Kidney capillary endothelial cell (primary cell): ENCODE results near the gene PRR5L.

Experiments
- DNase-seq: peaks from one replicate; pipeline ENCODE4 v3.0.0-alpha.2; 2018; ENCODE audit warnings: low spot score

Gene PRR5L

DNA sequence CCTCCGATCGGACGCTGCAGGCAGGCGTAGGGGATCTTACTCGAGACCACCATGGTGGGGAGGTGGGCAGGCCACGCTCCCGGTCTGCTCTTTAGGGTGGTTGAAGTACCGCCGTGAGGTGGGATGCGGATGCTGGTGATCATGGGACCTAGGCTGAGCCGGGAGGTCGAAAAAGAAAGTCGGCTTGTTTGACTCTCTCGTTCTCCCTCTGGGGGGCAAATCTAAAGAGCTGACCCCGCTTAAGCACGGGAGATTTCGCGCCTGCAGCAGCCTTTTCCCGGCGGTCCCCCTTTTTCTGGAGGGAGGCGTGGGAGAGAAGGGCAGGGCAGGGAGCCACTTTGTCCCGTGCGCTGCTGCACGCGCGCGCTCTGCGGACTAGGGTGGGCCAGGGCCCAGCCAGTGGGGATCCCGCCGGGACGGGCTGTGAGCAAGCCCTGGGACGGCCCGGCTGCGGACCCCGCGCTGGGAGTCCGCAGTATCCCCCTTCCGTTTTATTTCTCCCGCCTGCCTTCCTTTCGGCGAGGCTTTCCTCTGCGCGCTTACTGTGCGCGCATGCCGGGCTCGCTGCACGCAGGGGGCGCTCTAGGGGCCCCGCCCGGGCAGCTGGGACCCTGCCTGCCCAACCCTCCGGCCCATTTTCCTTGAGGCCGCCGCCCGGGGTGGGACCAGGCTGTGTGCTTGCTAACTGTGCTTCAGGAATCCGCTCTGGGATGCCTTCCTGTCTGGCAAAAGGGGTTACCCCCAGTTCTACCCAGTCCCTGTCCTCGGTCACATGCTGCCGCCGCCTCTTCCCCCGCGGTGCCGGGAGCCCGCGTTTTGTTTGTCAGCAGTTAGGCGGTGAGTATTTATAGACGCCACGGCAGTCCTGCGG lies 81.0 kb downstream of the PRR5L start:
- DNase-seq: no peak

DNA sequence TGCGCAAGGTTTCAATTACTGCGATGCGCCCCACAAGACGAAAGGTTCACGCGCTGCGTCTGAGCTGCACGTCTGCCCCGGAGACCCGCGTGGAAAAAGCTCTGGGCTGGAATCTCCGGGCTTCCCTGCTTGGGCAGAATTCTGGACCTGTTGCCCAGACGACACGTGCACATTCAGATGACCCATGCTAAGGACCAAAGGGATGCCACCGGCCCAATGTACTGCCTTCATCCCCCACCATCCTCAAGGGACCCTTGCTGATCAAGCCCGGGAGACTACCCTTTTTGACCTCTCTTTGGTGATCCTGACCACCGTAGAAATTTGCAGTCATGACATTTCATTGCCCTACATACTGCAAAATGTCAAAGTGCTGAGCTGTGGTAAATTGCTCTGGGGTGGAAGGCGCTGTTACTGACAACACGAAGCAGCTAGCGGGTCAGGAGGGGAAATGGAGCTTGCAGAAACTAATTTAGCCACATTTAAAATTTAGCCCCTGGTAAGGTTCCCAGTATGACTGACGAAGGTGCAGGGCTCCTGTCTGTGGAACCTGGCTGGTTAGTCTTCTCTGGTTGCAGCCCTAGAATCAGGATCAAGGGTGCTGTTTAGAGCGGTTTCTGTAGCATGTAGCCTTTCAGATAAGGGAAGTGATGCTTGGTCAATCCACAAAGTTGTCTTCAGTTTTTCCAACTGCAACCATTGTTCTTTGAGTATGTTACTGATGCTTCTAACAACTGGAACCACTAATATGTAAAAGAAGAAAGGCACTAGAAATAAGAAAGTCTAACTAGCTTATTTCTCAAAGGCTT lies 81.9 kb downstream of the PRR5L start:
- no peak for DNase-seq

DNA sequence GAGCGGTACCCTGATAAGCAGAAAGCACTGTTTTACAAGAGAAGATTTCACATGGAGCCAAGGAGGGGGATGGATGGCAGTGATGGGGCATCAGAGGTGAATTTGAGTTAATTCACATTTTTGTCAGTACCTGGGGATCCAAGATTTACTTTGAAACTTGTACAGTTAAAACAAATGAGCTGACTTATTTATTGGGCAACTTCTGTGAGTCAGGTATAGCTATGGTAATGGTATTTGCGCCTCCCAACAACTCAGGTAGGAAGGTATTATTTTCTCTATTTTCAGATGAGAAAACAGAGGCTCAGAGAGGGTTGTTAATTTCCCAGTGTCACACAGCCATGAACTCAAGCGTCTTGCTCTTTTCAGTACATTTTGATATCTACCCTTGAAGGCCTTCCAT lies 83.6 kb downstream of the PRR5L start:
- no peak for DNase-seq

- no peak for DNase-seq
Measured at GRCh38 chr11:36380296-36381014, 84.4 kb downstream of the PRR5L start.

- no peak for DNase-seq
Measured at GRCh38 chr11:36381015-36381360, 84.9 kb downstream of the PRR5L start.

GRCh38 chr11:36383195-36383594 lies 87.1 kb downstream of the PRR5L start:
- DNase-seq: no peak

DNA sequence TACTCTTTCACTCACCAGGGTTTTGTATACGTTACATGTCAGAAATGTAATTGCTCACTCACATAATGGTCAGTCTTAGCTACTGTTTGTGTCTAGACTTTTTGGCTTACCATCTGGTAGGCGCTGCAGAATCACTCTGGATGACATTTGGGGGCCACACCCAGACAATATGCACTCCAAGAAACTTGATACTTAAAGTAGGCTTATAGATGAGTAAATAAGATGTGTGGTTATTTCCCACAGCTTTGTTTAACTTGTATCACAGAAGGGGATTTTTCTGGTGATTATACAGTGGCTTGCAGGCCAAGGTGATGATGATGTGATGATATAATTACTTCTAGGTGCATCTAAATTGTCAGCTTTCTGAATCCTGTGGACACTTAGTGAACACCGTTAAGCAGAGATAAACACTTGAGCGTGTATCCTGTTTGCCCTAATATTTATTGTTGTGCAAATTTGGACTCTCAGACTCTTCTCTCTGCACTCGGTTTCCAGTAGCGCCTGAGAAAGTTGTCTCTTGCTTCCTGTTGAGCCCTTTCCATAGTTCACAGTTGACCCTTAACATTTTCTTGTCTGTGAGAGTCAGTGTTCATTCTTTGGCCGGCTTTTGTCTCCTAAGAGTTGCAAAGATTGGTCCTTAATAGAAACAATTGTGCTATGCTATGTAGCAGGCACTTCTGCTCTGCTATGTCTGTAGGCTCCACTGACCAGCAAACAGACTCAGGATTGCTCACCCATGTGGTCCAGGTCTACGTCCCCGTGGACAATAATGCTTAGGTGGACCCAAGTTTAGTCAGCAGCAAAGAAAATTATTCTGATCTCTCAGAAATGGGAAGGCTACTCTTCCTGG lies 89.3 kb downstream of the PRR5L start:
- DNase-seq: no peak

GRCh38 chr11:36386411-36386810 lies 90.3 kb downstream of the PRR5L start:
- no peak for DNase-seq

GRCh38 chr11:36388071-36388470 lies 92.0 kb downstream of the PRR5L start:
- no peak for DNase-seq

DNA sequence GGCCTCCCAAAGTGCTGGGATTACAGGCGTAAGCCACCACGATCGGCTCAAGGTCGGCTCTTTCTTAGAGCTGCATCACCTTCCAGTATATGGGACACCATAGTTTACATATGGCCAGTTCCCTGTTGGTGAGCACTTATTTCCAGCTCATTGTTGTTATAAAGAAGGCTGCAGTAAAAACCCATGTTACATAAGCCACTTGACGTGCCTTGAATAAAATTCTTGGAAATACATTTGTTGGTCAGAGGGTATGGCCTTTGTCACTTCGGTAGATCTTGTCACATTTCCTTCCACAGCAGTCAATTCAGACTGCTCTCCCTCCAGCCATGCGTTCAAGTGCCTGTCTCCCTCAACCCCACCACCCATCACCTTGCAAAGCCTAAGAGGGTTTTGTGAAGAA lies 92.9 kb downstream of the PRR5L start:
- DNase-seq: no peak

- DNase-seq: no peak
Measured at GRCh38 chr11:36389811-36390210, 93.7 kb downstream of the PRR5L start.

DNA sequence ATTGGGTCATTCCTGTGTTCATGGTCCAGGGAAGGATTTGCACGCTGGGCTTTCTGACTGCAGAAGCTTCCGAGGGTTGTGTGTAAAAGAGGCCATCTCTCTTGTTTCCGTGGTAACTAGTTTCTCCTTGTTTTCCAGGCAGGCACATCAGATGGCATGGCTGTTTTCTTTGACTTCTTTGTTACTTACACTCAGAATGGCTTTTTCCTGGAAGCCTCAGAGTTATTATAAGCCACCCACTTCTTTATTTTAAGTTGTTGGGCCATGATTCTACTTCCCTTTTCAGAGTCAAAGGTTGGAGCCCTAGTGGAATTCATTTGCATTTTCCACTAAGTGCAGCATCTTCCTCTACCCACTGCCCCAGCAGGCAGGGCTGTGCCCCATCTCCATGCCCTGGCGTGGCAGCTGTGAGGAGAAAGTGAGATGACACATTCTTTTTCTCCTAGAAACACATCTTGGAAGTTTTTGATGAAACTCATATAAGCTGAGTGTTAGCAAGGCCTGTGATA lies 94.9 kb downstream of the PRR5L start:
- DNase-seq: no peak

DNA sequence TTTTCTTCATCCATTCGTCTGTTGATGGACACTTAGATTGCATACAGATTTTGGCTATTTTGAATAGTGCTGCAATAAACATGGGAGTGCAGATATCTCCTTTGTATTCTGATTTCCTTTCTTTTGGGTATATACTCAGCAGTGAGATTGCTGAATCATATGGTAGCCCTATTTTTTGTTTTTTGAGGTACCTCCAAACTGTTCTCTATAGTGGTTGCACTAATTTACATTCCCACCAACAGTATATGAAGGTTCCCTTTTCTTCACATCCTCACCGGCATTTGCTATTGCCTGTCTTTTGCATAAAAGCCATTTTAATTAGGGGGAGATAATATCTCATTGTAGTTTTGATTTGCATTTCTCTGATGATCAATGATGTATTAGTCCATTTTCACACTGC lies 96.1 kb downstream of the PRR5L start:
- no peak for DNase-seq

GRCh38 chr11:36394056-36394455 lies 98.0 kb downstream of the PRR5L start:
- no peak for DNase-seq

GRCh38 chr11:36394926-36395325 lies 98.8 kb downstream of the PRR5L start:
- no peak for DNase-seq

GRCh38 chr11:36395978-36396736 lies 100.1 kb downstream of the PRR5L start:
- no peak for DNase-seq

DNA sequence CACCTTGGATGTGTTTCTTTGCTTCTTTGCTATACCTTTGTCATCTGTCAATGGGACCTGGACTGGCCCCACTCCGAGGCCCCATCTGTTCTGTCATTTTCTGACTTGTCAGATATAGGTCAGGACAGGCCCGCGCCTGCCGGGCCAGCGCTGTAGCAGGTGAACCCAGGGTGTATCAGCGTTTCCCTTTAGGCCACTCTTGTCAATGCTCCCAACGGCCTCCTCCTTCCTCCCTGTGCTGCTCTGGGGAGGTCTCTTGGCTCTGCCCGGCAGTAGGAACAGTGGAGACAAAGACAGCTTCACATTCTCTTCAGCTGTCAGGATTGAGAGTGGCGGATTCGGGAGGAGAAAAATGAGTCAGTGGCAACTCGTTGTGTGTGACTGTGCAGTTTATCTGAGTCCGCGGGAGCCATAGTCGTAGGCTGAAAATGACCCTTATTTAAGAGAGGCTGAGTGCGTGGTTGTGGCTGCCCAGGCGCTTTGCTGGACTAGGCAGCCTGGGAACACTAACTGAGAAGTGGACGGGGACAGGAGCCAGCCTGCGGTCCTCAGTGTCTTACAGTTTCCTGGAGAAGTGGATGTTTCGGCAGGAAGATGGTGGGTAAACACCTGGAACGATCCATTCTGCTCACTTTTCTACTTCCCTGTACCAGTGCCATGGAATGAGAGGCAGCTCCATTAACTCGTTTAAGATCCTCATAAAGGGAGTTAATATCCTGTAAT lies 102.3 kb downstream of the PRR5L start:
- DNase-seq: no peak

DNA sequence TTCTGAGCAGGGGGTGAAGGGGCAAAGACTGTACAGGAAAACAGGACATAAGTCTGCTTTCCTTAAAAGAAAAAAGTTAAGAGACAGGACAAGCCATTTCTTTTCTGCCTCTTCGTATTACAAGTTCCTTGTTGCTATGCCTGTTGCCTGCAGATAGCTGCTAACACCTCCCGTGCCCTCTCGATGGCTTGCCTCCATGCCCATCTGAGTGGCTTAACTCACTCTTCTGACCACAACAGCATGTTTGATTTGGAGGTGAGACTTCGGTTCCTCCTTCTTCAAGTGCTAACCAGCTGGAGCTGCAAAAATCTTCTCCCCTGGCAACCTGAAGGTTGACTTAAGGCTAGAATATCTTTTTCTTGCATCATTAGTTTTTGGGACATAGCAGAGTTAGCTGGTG lies 103.1 kb downstream of the PRR5L start:
- no peak for DNase-seq

GRCh38 chr11:36399745-36400144 lies 103.7 kb downstream of the PRR5L start:
- DNase-seq: no peak

GRCh38 chr11:36400766-36401455 lies 104.8 kb downstream of the PRR5L start:
- DNase-seq: no peak
